ENCODE data around the gene STXBP5. TPM values are rescaled to one million over a fixed set of nuclear protein-coding genes. Genes with fewer than 3 reads are reported as not detected.

Gene STXBP5
- total and polyA plus RNA-seq, 2 of the 4 experiments (the other 2 are of a cell fraction): 13.2 to 46.4 TPM

GRCh38 chr6:147384737-147385710, 180.8 kb downstream of the STXBP5 start:
- no peak overlapping the region for H2BK5ac ChIP-seq (ENCODE audit: low read depth, low read length, poor library complexity, severe bottlenecking)
- no peak overlapping the region for H2BK120ac ChIP-seq (ENCODE audit: low read depth, low read length)
- H3K14ac ChIP-seq (replicated peaks; ENCODE audit: low read depth, low read length): no peak overlapping the region
- H3K9ac ChIP-seq (ENCODE audit: low read depth, low read length): no peak overlapping the region
- H3K18ac ChIP-seq (ENCODE audit: low read depth, low read length): no peak overlapping the region
- in situ Hi-C loops (cut with MboI; ENCODE audit: low sequenced_read_pairs): no loop called here
- H4K91ac ChIP-seq (ENCODE audit: insufficient read depth, low read depth, low read length): no peak overlapping the region
- WGBS, 2 experiments (ENCODE audit: extremely low coverage in 2 of 2, insufficient read length in 1 of 2): no CpG with 5 or more reads among the region's 6 CpGs
- no peak overlapping the region for H3K4me2 ChIP-seq (ENCODE audit: low read depth, low read length)
- ChIA-PET CTCF (no interaction called here), POLR2A (ENCODE audit: unreplicated experiment) (no interaction called here)
- H3K9me3 ChIP-seq (ENCODE audit: control insufficient read depth, insufficient read depth, low read length): no peaks in the 10 kb centered on the region
- H3K4me3 ChIP-seq (ENCODE audit: insufficient read depth, low read depth, low read length): no peak overlapping the region
- no peak overlapping the region for H4K8ac ChIP-seq (ENCODE audit: low read depth in 2 of 2, low read length in 2 of 2)
- BruUV-seq (replicated peaks): no TSS peak
- H2BK20ac ChIP-seq (ENCODE audit: low read depth, low read length): 0 out of 2 replicates have a peak overlapping the region, but pooled peaks have one; percentile 3
- no peak overlapping the region for H2AK9ac ChIP-seq (replicated peaks; ENCODE audit: low read depth, low read length, poor library complexity)
- H4K5ac ChIP-seq (ENCODE audit: low read depth, low read length): no peak overlapping the region
- no peak overlapping the region for H2AFZ ChIP-seq (replicated peaks; ENCODE audit: low read length, poor library complexity)
- H3K4ac ChIP-seq (ENCODE audit: low read depth, low read length): no peak overlapping the region
- H3K23ac ChIP-seq (ENCODE audit: low read depth, low read length): no peak overlapping the region
- ATAC-seq (ENCODE audit: low read depth) (no peak), DNase-seq (no peak)
- H3K36me3 ChIP-seq (ENCODE audit: control insufficient read depth, insufficient read depth, low read length): peaks cover 17% of the 10 kb centered on the region
- H3K27ac ChIP-seq (ENCODE audit: insufficient read depth, low read length): no peak overlapping the region
- no peak overlapping the region for H3K56ac ChIP-seq (ENCODE audit: extremely low read depth, insufficient read depth, low read length)
- peaks cover 2% of the 10 kb centered on the region; the same call in 1 of the 2 replicates for H3K4me1 ChIP-seq (ENCODE audit: control insufficient read depth, insufficient read depth, low read length)
- H3K79me1 ChIP-seq (ENCODE audit: low read depth in 1 of 2, low read length in 2 of 2): peaks cover 0 to 3% of the 10 kb centered on the region in 2 experiments; a peak in 2 of 4 replicates
- dilution Hi-C loops (cut with HindIII; ENCODE audit: low sequenced_read_pairs, unreplicated experiment): no loop called here
- H2AK5ac ChIP-seq (ENCODE audit: low read depth, low read length): no peak overlapping the region
- no peak overlapping the region for H2BK15ac ChIP-seq (ENCODE audit: low read depth, low read length)
- H4K20me1 ChIP-seq (ENCODE audit: insufficient read depth, low read length): no peaks in the 10 kb centered on the region
- H3K27me3 ChIP-seq (ENCODE audit: control insufficient read depth, insufficient read depth, low read length): no peaks in the 10 kb centered on the region
- H3K9me1 ChIP-seq (ENCODE audit: insufficient read depth, low read length): peaks cover 6% of the 10 kb centered on the region; the same call in 1 of the 2 replicates
- TF ChIP-seq RCOR1 (IDR thresholded peaks at IDR 0.05; ENCODE audit: insufficient replicate concordance, low read length) (no peak), SMC3 (IDR thresholded peaks at IDR 0.05; ENCODE audit: low read depth, low read length) (no peak), RFX5 (IDR thresholded peaks at IDR 0.05; ENCODE audit: low read depth, low read length) (no peak), USF2 (IDR thresholded peaks at IDR 0.05; ENCODE audit: low read depth, low read length) (no peak), CHD1 (IDR thresholded peaks at IDR 0.05; ENCODE audit: low read depth, low read length) (no peak), BHLHE40 (IDR thresholded peaks at IDR 0.05; ENCODE audit: low read depth, low read length) (no peak), NFE2L2 (IDR thresholded peaks at IDR 0.05; ENCODE audit: low read depth, low read length) (no peak), CTCF (conservative IDR thresholded peaks at IDR 0.05; ENCODE audit: low read depth, low read length) (no peak), FOS (IDR thresholded peaks at IDR 0.05; ENCODE audit: low read depth, low read length) (no peak)
- intact Hi-C loops (cut with micrococcal nuclease): loop anchor here (10.0 kb wide), 1 partner anchor 530 kb away; no protein-coding TSS in a partner anchor

Data from IMR-90 (cell line).